ENCODE measurements around the gene NR5A1. TPM values are rescaled to one million over a fixed set of nuclear protein-coding genes. Genes with fewer than 3 reads are reported as not detected.

NR5A1 gene
- total and polyA plus RNA-seq, 2 of the 13 experiments (the other 11 are each of a cell fraction or from before 2014, with no cell fraction given): 28.9 to 44.7 TPM

DNA sequence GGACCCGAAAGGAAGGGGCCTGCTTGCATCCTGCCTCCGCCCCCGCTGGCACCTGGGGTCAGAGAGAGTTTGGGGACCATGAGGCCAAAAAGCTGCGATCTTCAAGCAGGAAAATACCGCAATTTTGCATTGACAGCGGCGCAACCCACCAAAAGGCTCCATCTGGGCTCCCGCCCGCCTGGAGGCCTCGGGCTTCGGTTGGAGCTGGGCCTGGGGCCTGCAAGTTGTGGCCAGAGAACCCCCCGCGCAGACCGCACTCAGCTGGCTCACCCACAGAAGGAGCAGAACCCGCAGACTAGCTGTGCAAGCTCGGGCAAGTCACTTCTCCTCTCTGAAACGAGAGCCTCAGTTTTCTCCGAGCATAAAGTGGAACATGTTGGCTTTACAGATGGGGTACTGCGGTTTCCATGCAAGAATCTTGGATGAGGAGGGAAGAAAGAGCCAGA is 1.3 kb downstream of the NR5A1 start:
- peaks cover 21% of the 10 kb centered on the region for H3K79me2 ChIP-seq (ENCODE audit: insufficient read depth, low read length)
- WGBS (ENCODE audit: low lambda C conversion rate): 80% methylated on average over 13 of the region's 19 CpGs
- intact Hi-C loops (cut with micrococcal nuclease; ENCODE audit: unreplicated experiment) (no loop called here), in situ Hi-C loops (cut with HindIII; ENCODE audit: extremely low pct_ligation_motif_present, low pct_unique_long_range_greater_than_20kb) (no loop called here)
- CTCF ChIA-PET (ENCODE audit: low intra/inter-chr PET ratio, low total read pairs): no interaction called here
- FAIRE-seq (no peak), ATAC-seq (no peak), DNase-seq (ENCODE audit: low spot score) (no peak)
- H3K4me3 ChIP-seq (replicated peaks in 1 of 3; ENCODE audit: insufficient read depth in 1 of 3, low read depth in 2 of 3, low read length in 3 of 3): peak overlapping the region; percentile 79 to 88 (median 80)
- H3K9ac ChIP-seq (ENCODE audit: insufficient read depth, low read depth, low read length): peak overlapping the region; percentile 86
- POLR2A ChIA-PET: interaction anchor here (0.6 to 2.1 kb wide), 3 partner anchors 8 to 93 kb away, joined by 3 to 6 read pairs (median 3); no protein-coding TSS in a partner anchor
- TF ChIP-seq, protein P1, sequence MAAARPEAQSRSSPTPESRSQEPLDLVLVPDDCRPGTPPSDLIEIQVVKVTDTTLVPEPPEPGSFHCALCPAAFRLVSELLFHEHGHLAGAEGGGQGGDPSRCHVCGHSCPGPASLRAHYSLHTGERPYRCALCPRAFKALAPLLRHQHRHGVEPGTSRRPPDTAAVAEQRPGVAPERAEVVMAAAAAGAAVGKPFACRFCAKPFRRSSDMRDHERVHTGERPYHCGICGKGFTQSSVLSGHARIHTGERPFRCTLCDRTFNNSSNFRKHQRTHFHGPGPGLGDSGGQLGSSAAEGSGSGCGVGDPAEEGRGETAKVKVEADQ (CRISPR knock-in tag; IDR thresholded peaks at IDR 0.05; ENCODE audit: borderline replicate concordance): 0 out of 2 replicates have a peak, but pooled peaks have one; percentile 9
- TF ChIP-seq TBL1XR1 (IDR thresholded peaks at IDR 0.05; ENCODE audit: borderline replicate concordance, low read length, partially characterized antibody) (no peak), ZBTB38 (CRISPR knock-in tag; IDR thresholded peaks at IDR 0.05) (peak; percentile 96), ZNF768 (CRISPR knock-in tag; IDR thresholded peaks at IDR 0.05) (peak; percentile 89), HHEX (CRISPR knock-in tag; IDR thresholded peaks at IDR 0.05) (no peak), PRPF4 (IDR thresholded peaks at IDR 0.05; ENCODE audit: low read depth, low read length, poor library complexity, severe bottlenecking) (peak; percentile 21), ZNF331 (CRISPR knock-in tag; IDR thresholded peaks at IDR 0.05) (no peak), ZNF724P (CRISPR knock-in tag; IDR thresholded peaks at IDR 0.05; ENCODE audit: borderline replicate concordance) (0 out of 2 replicates have a peak, but pooled peaks have one; percentile 5)
- TF ChIP-seq, protein P2, sequence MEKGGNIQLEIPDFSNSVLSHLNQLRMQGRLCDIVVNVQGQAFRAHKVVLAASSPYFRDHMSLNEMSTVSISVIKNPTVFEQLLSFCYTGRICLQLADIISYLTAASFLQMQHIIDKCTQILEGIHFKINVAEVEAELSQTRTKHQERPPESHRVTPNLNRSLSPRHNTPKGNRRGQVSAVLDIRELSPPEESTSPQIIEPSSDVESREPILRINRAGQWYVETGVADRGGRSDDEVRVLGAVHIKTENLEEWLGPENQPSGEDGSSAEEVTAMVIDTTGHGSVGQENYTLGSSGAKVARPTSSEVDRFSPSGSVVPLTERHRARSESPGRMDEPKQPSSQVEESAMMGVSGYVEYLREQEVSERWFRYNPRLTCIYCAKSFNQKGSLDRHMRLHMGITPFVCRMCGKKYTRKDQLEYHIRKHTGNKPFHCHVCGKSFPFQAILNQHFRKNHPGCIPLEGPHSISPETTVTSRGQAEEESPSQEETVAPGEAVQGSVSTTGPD (CRISPR knock-in tag; IDR thresholded peaks at IDR 0.05): no peak
- TF ChIP-seq, protein P3, sequence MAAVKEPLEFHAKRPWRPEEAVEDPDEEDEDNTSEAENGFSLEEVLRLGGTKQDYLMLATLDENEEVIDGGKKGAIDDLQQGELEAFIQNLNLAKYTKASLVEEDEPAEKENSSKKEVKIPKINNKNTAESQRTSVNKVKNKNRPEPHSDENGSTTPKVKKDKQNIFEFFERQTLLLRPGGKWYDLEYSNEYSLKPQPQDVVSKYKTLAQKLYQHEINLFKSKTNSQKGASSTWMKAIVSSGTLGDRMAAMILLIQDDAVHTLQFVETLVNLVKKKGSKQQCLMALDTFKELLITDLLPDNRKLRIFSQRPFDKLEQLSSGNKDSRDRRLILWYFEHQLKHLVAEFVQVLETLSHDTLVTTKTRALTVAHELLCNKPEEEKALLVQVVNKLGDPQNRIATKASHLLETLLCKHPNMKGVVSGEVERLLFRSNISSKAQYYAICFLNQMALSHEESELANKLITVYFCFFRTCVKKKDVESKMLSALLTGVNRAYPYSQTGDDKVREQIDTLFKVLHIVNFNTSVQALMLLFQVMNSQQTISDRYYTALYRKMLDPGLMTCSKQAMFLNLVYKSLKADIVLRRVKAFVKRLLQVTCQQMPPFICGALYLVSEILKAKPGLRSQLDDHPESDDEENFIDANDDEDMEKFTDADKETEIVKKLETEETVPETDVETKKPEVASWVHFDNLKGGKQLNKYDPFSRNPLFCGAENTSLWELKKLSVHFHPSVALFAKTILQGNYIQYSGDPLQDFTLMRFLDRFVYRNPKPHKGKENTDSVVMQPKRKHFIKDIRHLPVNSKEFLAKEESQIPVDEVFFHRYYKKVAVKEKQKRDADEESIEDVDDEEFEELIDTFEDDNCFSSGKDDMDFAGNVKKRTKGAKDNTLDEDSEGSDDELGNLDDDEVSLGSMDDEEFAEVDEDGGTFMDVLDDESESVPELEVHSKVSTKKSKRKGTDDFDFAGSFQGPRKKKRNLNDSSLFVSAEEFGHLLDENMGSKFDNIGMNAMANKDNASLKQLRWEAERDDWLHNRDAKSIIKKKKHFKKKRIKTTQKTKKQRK (IDR thresholded peaks at IDR 0.05; ENCODE audit: low read length): no peak
- peaks cover 5% of the 10 kb centered on the region in 2 experiments; a peak in 2 of 5 replicates for H3K36me3 ChIP-seq (replicated peaks in 1 of 2; ENCODE audit: control insufficient read depth in 1 of 2, insufficient read depth in 2 of 2, low read length in 2 of 2)
- peaks cover 33% of the 10 kb centered on the region for H3K4me1 ChIP-seq (ENCODE audit: insufficient read depth, low read length)
- H4K20me1 ChIP-seq (ENCODE audit: insufficient read depth, low read length): no peaks in the 10 kb centered on the region
- peak overlapping the region; percentile 86 for H3K4me2 ChIP-seq (ENCODE audit: low read depth, low read length)
- H2AFZ ChIP-seq (ENCODE audit: low read length): no peak overlapping the region
- BruUV-seq (replicated peaks): TSS peak; percentile 45
- H3K27me3 ChIP-seq (ENCODE audit: control insufficient read depth in 1 of 2, insufficient read depth in 2 of 2, low read length in 2 of 2): no peaks in the 10 kb centered on the region
- peak overlapping the region; percentile 87 for H3K27ac ChIP-seq (ENCODE audit: extremely low read length, insufficient read depth, low read length)
- no peaks in the 10 kb centered on the region for H3K9me3 ChIP-seq (ENCODE audit: low read length)
